Measurements from ENCODE around the gene LRFN2.

Gene LRFN2

GRCh38 chr6:40510442-40510841, 76.7 kb downstream of the LRFN2 start:
- DNase-seq (ENCODE audit: low read depth, low spot score) = no peak
- in situ Hi-C loops (cut with HindIII; ENCODE audit: low sequenced_read_pairs) = no loop called here
- no peak for TF ChIP-seq CTCF (IDR thresholded peaks at IDR 0.05; ENCODE audit: low read depth, low read length)
- H3K4me3 ChIP-seq (ENCODE audit: low read depth, low read length) = no peak overlapping the region

- DNase-seq (ENCODE audit: low read depth, low spot score) = no peak
- no peak overlapping the region for H3K4me3 ChIP-seq (ENCODE audit: low read depth, low read length)
- no peak for TF ChIP-seq CTCF (IDR thresholded peaks at IDR 0.05; ENCODE audit: low read depth, low read length)
- in situ Hi-C loops (cut with HindIII; ENCODE audit: low sequenced_read_pairs) = no loop called here
Observed at GRCh38 chr6:40509716-40510260, 77.4 kb downstream of the LRFN2 start.

GRCh38 chr6:40509086-40509485, 78.1 kb downstream of the LRFN2 start:
- in situ Hi-C loops (cut with HindIII; ENCODE audit: low sequenced_read_pairs) = no loop called here
- H3K4me3 ChIP-seq (ENCODE audit: low read depth, low read length) = no peak overlapping the region
- TF ChIP-seq CTCF (IDR thresholded peaks at IDR 0.05; ENCODE audit: low read depth, low read length) = no peak
- DNase-seq (ENCODE audit: low read depth, low spot score) = no peak

- H3K4me3 ChIP-seq (ENCODE audit: low read depth, low read length) = no peak overlapping the region
- no peak for TF ChIP-seq CTCF (IDR thresholded peaks at IDR 0.05; ENCODE audit: low read depth, low read length)
- in situ Hi-C loops (cut with HindIII; ENCODE audit: low sequenced_read_pairs) = no loop called here
- DNase-seq (ENCODE audit: low read depth, low spot score) = no peak
Observed at GRCh38 chr6:40506954-40507353, 80.2 kb downstream of the LRFN2 start.

GRCh38 chr6:40505191-40505810, 81.9 kb downstream of the LRFN2 start:
- TF ChIP-seq CTCF (IDR thresholded peaks at IDR 0.05; ENCODE audit: low read depth, low read length) = no peak
- no peak for DNase-seq (ENCODE audit: low read depth, low spot score)
- in situ Hi-C loops (cut with HindIII; ENCODE audit: low sequenced_read_pairs) = no loop called here
- no peak overlapping the region for H3K4me3 ChIP-seq (ENCODE audit: low read depth, low read length)

- no peak for DNase-seq (ENCODE audit: low read depth, low spot score)
- no peak overlapping the region for H3K4me3 ChIP-seq (ENCODE audit: low read depth, low read length)
- in situ Hi-C loops (cut with HindIII; ENCODE audit: low sequenced_read_pairs) = no loop called here
- TF ChIP-seq CTCF (IDR thresholded peaks at IDR 0.05; ENCODE audit: low read depth, low read length) = no peak
Observed at GRCh38 chr6:40504274-40504673, 82.9 kb downstream of the LRFN2 start.

Measured in astrocyte of the spinal cord (primary cell).